ENCODE measurements around the gene DHX32.

DHX32 gene

GRCh38 chr10:125801574-125801973 is 79.5 kb downstream of the DHX32 start:
- no peak for DNase-seq

GRCh38 chr10:125799451-125800182 is 81.5 kb downstream of the DHX32 start:
- no peak for DNase-seq

GRCh38 chr10:125797994-125798662 is 83.0 kb downstream of the DHX32 start:
- no peak for DNase-seq

GRCh38 chr10:125797424-125797823 is 83.7 kb downstream of the DHX32 start:
- no peak for DNase-seq

- no peak for DNase-seq
Observed at GRCh38 chr10:125795637-125796190, 85.4 kb downstream of the DHX32 start.

- DNase-seq = no peak
Observed at GRCh38 chr10:125795128-125795527, 86.0 kb downstream of the DHX32 start.

GRCh38 chr10:125792342-125793300 is 88.5 kb downstream of the DHX32 start:
- no peak for DNase-seq

- DNase-seq = no peak
Observed at GRCh38 chr10:125788156-125789034, 92.7 kb downstream of the DHX32 start.

Data from activated gamma-delta T cell (primary cell).